T-helper 1 cell treated with Interleukin-12 subunit alpha and Interleukin-12 subunit beta and Interleukin-4 antibody, amounts not matched to agents 30 μg/mL and 1 μg/mL, for 36 hours (primary cell): ENCODE data around the gene MYO7B.

ENCODE experiments used
- H3K27ac Mint-ChIP-seq: one replicate; pipeline ENCODE4 v1.8.0; 2021; ENCODE audit warnings: mild to moderate bottlenecking, mixed read lengths
- H3K27me3 Mint-ChIP-seq: one replicate; pipeline ENCODE4 v1.8.0; 2021; ENCODE audit warnings: low read depth, mixed read lengths
- H3K36me3 Mint-ChIP-seq: one replicate; pipeline ENCODE4 v1.8.0; 2021; ENCODE audit warnings: low read depth, mixed read lengths
- H3K4me1 Mint-ChIP-seq: one replicate; pipeline ENCODE4 v1.8.0; 2021; ENCODE audit warnings: low read depth, mixed read lengths
- H3K4me3 Mint-ChIP-seq: one replicate; pipeline ENCODE4 v1.8.0; 2021; ENCODE audit warnings: mild to moderate bottlenecking, moderate library complexity, mixed read lengths
- H3K9me3 Mint-ChIP-seq: one replicate; pipeline ENCODE4 v1.8.0; 2021; ENCODE audit warnings: mixed read lengths

Gene MYO7B

DNA sequence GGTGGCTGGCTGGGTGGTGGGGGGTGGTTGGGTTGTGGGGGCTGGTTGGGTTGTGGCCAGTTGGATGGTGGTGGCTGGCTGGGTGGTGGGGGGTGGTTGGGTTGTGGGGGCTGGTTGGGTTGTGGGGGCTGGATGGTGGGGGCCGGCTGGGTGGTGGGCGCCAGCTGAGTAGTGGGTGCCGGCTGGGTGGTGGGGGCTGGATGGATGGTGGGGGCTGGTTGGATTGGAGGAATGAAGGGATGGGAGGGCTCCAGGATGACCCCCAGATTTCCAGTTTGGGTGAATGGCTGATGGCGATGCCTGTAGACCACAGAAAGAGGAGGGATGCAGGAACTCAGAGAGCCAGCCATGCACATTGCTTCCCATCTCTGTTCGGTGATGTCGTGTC, 83.7 kb downstream of the MYO7B start:
- Mint-ChIP-seq H3K27ac (no peak overlapping the region), H3K4me1 (peaks cover 10% of the 10 kb centered on the region), H3K9me3 (no peaks in the 10 kb centered on the region), H3K27me3 (peaks cover 22% of the 10 kb centered on the region), H3K4me3 (no peak overlapping the region), H3K36me3 (peaks cover 1% of the 10 kb centered on the region)

DNA sequence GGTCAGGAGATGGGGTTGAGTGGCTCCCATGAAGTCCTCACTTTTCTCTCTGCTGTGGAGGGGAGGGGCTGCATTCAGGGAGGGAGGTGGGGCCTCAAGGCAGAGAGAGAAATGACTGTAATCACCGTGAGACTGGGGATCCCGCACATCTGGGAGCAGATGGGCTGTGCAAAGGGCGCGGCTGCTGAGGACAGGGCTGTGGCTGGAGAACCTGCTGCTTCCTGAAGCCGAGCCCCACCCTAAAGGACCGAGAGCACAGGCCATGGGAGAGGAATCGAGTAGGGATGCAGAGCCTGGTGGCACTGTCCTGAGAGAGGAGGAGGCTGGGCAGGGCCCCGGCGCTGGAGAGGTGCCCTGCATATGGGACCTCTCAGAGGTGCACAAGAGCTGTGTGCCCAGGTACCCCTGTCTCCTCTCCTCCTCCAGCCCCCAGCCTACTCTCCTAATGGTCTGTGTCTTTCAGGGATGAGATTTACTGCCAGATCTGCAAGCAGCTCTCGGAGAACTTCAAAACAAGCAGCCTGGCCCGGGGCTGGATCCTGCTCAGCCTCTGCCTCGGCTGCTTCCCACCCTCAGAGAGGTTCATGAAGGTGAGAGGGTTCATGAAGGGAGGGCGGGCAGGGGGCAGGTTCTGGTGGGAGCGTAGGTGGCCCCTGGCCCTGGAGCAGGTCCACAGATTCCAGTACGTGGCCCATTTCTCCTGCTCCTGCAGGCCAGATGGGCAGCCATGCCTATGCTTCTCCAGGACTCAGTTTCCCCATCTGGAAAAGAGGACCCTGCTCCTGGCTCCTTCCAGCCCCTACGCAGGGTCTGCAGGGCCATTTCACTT, 84.6 kb downstream of the MYO7B start:
- Mint-ChIP-seq H3K27me3 (peaks cover 22% of the 10 kb centered on the region), H3K4me1 (peaks cover 10% of the 10 kb centered on the region), H3K36me3 (peaks cover 1% of the 10 kb centered on the region), H3K9me3 (no peaks in the 10 kb centered on the region), H3K4me3 (no peak overlapping the region), H3K27ac (no peak overlapping the region)

DNA sequence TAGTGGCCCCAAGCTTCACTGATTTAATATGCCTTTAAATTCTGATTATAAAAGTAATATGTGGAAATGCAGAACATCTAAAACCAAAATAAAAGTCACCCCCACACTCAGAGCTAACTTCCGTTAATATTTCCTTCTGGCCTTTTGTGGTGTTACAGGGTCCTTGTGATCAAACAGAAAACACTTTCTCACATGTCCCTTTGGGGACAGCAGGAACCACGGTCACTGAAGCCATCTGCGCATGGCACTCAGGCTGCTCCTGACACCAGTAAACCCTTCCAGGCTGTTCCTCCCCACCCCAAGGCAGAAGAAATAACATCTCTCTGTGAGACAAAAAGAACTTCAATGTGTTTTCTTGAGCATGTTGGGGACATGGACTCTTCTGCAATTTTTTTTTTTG, 85.4 kb downstream of the MYO7B start:
- Mint-ChIP-seq H3K4me1 (peaks cover 7% of the 10 kb centered on the region), H3K36me3 (peaks cover 1% of the 10 kb centered on the region), H3K4me3 (no peak overlapping the region), H3K9me3 (no peaks in the 10 kb centered on the region), H3K27me3 (peaks cover 18% of the 10 kb centered on the region), H3K27ac (no peak overlapping the region)

DNA sequence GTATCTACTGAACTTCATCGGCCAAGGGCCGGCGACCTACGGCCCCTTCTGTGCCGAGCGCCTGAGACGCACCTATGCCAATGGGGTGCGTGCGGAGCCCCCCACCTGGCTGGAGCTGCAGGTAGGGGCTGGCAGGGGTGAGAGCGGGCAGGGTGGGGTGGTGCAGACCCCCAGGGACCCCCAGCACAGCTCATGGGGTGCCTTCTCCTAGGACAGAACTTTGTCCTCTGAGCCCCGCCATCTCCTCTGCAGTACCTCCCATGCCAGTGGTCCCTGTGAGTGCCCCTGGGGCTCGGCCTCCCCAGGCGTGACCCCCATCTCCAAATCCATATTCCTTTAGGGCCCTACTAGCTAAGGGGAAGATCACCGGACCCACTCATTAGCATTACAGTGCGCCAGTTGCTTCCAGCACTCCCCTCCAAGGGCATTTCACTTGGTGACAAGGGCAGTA, 86.5 kb downstream of the MYO7B start:
- Mint-ChIP-seq H3K4me3 (no peak overlapping the region), H3K27ac (no peak overlapping the region), H3K36me3 (no peaks in the 10 kb centered on the region), H3K9me3 (no peaks in the 10 kb centered on the region), H3K4me1 (peaks cover 2% of the 10 kb centered on the region), H3K27me3 (peaks cover 7% of the 10 kb centered on the region)

DNA sequence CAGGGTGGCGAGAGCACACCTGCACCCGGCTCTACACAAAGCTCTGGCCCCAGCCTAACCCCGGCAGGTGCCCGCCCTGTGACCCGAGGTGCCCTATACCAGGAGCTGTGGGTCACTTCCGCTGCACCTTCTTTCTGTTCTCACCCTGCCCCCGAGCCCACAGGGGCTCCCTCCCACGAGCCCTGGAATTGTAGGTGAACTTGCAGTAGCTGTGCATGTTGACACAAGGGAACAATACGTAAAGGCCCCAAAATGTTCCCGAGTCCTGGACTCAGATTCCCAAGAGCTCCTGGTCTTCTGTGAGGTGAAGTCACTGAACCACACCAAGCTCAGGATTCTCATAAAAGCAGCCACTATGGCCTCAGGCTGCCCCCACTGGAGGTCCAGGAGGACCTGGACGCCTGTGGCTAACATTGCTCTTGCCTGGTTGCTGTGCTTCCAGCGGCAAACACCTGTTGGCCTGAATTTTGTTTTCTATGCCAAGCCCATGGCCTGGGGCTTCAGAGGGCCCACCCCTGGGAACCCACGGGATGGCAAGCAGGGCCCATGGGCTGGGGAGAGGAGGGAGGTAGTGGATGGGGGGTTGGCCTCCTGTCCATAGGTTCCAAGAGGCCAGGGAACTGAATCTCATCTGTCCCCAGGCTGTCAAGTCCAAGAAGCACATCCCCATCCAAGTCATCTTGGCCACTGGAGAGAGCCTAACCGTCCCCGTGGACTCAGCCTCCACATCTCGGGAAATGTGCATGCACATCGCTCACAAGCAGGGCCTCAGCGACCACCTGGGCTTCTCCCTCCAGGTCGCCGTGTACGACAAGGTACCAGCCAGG, 87.3 kb downstream of the MYO7B start:
- peaks cover 2% of the 10 kb centered on the region for H3K4me1 Mint-ChIP-seq
- no peak overlapping the region for H3K4me3 Mint-ChIP-seq
- no peaks in the 10 kb centered on the region for H3K36me3 Mint-ChIP-seq
- H3K27me3 Mint-ChIP-seq = peaks cover 3% of the 10 kb centered on the region
- no peak overlapping the region for H3K27ac Mint-ChIP-seq
- H3K9me3 Mint-ChIP-seq = no peaks in the 10 kb centered on the region

DNA sequence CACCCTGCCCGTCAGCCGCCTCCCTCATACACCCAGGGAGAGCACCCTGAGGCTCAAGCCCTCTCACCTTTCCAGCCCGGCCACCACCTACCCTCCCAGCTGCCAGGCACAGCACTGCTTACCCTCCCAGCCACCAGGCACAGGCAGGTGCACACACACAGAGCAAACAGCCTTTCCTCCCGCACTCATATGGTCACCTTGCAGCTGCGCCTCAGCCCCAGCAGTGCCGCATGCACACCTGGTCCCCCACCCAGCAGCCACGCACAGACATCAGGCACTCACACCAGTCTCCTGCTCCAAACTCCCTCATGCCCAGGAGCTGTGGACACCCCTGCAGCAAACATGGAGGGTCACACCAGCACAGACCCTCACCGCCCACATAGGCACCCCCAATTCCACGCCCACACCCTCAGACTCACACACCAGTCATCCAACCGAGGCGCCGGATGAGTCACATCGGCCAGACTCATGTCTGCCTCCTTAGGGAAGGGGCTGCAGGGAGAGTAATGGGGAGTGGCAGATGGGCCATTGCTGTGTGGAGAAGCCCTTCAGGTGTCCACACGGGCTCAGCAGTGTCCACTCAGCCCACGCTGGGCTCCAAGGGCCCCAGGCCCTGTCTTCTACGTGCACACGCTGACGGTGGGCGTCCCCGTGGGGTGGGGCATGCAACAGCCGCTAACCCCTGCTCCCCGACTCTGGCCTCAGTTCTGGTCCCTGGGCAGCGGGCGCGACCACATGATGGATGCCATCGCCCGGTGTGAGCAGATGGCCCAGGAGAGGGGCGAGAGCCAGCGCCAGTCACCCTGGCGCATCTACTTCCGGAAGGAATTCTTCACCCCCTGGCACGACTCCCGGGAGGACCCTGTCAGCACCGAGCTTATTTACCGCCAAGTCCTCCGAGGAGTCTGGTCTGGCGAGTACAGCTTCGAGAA, 88.2 kb downstream of the MYO7B start:
- Mint-ChIP-seq H3K9me3 (no peaks in the 10 kb centered on the region), H3K27me3 (no peaks in the 10 kb centered on the region), H3K27ac (no peak overlapping the region), H3K4me3 (no peak overlapping the region), H3K36me3 (no peaks in the 10 kb centered on the region), H3K4me1 (peaks cover 1% of the 10 kb centered on the region)

DNA sequence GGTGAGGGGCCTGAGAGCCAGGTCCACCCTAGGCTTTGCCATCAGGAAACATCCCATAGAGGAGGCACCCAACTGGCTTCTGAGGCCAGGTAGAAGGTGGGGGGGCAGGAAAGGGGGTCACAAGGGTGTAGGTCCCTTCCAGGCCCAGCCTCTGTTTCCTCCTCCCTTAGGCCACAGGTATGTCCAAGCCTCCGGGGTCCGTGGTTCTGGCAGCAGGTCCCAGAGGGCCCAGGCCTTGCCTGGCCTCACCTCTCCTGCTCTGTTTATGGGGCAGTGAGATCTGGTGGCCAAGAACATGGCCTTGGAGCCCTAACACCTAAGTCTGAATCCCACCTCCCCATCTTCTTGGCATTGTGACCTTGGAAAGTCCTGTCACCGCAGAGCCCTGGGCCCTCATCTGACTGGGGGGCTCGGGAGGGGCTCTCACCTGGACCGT, 88.9 kb downstream of the MYO7B start:
- Mint-ChIP-seq H3K27ac (no peak overlapping the region), H3K4me3 (no peak overlapping the region)

DNA sequence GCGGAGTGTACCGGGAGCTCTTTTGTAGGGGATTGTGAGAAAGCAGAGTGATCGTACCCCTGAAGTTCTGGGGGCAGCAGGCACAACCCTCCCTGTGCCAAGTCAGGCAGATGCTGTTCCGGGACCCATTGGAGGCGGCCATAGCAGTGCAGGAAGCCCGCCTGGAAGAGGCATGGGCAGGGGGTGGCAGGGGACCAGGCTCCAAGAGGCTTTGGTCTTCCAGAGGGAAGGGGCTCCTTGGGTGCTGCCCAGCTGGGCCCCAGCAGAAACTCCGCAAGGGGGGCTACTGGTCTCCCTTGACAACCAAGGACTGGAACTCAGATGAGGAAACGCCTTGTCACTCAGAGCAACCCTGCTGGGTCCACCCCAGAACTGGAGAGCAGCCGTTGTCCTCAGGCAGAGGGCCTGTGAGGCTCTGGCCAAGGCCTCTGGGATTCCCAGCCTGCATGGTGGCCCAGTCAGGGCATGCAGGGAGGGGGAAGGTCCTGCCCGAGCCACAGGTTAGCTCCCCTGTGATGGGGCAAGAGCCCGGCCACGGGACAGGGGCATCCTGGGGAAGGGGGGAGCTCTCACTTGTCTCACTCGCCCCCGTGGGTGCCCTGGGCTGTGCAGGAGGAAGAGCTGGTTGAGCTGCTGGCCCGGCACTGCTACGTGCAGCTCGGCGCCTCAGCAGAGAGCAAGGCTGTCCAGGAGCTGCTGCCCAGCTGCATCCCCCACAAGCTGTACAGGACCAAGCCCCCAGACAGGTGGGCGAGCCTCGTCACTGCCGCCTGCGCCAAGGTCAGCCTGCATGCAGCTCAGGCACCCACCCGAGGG, 89.5 kb downstream of the MYO7B start:
- no peak overlapping the region for H3K27ac Mint-ChIP-seq
- no peaks in the 10 kb centered on the region for H3K36me3 Mint-ChIP-seq
- no peak overlapping the region for H3K4me3 Mint-ChIP-seq
- no peaks in the 10 kb centered on the region for H3K9me3 Mint-ChIP-seq
- H3K4me1 Mint-ChIP-seq = no peaks in the 10 kb centered on the region
- no peaks in the 10 kb centered on the region for H3K27me3 Mint-ChIP-seq

More for the DNA sequence above, 88.9 kb downstream of the MYO7B start:
- H3K27me3 Mint-ChIP-seq = no peaks in the 10 kb centered on the region
- no peaks in the 10 kb centered on the region for H3K4me1 Mint-ChIP-seq
- no peaks in the 10 kb centered on the region for H3K9me3 Mint-ChIP-seq
- no peaks in the 10 kb centered on the region for H3K36me3 Mint-ChIP-seq

DNA sequence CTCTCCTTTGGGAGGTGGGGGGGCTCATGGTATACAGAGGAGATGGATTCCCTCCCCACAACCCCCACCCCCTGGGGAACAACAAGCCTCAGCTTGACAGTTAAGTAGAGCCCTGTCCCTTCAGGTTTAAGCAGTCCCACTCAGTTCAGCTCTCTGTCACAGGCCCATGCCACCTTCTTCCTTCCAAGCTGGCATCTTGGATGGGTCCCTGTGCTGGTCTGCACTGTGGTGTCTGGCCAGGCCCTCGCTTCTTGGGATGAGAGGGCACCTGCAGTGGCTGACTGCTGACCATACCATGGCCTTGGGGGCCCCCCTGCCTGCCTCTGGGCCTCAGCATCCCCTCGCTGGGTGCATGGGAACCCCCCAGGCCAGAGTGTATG, 90.1 kb downstream of the MYO7B start:
- Mint-ChIP-seq H3K4me1 (no peaks in the 10 kb centered on the region), H3K4me3 (no peak overlapping the region)

DNA sequence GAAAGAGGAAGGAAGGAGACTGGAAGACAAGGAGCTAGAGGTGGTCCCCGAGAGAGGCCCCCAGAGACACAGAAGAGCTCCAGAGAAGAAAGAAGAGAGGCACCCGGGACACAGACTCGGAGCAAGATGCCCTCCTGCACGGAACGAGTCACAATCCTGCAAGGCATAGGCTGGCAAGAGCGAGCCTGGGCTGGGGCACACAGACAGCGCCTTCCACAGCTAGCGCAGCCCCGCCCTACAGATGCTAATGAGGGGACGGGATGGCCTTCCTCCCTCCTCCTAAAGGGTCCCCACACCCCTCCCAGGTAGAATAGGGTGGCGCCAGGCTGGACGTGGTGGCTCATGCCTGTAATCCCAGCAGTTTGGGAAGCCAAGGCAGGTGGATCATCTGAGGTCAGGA, 90.7 kb downstream of the MYO7B start:
- H3K9me3 Mint-ChIP-seq = no peaks in the 10 kb centered on the region
- H3K27ac Mint-ChIP-seq = no peak overlapping the region
- H3K4me3 Mint-ChIP-seq = no peak overlapping the region
- H3K27me3 Mint-ChIP-seq = no peaks in the 10 kb centered on the region
- no peaks in the 10 kb centered on the region for H3K4me1 Mint-ChIP-seq
- H3K36me3 Mint-ChIP-seq = no peaks in the 10 kb centered on the region

More for the DNA sequence above, 90.1 kb downstream of the MYO7B start:
- H3K27me3 Mint-ChIP-seq = no peaks in the 10 kb centered on the region
- no peaks in the 10 kb centered on the region for H3K9me3 Mint-ChIP-seq
- no peaks in the 10 kb centered on the region for H3K36me3 Mint-ChIP-seq
- H3K27ac Mint-ChIP-seq = no peak overlapping the region

DNA sequence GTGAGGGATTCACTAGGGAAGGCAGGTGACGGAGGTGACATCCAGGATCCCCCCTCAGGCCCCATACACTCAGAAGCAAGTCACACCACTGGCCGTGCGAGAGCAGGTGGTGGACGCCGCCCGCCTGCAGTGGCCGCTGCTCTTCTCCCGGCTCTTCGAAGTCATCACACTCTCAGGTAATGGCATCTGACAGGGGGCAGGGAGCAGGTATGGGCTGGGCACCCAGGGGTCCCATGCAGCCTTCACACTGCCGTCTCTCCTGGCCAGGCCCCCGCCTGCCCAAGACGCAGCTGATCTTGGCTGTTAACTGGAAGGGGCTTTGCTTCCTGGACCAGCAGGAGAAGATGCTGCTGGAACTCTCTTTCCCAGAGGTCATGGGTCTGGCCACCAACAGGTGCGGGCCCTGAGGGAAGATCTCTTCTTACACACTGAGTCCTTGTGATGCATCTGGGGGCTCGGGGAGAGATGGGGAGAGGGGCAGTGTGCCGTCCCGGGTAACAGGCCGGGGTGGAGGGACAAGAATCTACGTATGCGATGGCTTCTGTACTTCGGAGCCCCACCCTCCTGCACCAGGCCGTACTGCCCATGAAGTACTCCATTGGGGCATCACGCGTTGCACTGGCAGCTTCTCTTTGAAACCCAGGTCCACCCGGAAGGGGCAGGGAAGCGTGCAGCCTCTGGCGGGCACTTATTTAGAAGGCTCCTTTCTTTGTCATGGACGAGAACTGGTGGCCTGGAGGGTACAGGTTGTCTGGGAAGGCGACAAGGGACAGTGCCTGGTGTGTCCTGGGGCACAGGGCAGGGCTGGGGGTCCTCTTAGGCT, 91.6 kb downstream of the MYO7B start:
- Mint-ChIP-seq H3K9me3 (no peaks in the 10 kb centered on the region), H3K36me3 (no peaks in the 10 kb centered on the region), H3K27me3 (no peaks in the 10 kb centered on the region), H3K4me1 (no peaks in the 10 kb centered on the region), H3K4me3 (no peak overlapping the region), H3K27ac (no peak overlapping the region)

DNA sequence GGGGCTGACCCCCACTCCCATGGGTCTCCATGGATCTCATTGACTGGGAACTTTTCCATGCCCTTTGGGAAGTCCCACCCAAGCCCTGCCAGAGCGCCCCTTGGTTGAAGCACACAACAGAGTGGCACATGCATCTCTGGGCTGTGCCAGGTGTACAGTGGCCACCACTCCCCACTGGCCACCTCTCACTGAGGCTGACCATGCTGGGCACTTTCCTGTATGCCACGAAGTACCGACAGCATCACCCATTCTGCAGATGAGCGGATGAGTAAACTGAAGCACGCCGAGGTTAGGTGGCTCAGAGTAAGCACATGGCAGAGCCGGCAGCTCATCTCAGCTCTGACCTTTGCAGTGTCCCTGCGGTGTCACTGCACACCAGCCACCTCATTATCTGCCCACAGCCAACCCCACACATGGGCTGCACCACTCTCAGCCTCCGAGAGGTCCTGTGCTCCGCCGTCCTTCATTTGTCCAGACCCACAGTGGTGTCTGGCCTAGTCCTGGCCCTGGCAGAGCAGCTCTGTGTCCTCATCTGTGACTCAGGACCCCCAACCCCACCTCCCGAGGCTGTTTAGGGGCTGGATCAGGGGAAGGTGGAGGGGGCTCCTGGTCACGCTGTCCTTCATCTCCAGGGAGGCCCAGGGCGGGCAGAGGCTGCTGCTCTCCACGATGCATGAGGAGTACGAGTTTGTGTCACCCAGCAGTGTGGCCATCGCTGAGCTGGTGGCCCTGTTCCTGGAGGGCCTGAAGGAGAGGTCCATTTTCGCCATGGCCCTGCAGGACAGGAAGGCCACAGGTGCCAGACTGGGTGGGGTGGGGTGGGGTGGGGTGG, 92.5 kb downstream of the MYO7B start:
- no peaks in the 10 kb centered on the region for H3K27me3 Mint-ChIP-seq
- H3K27ac Mint-ChIP-seq = no peak overlapping the region
- no peak overlapping the region for H3K4me3 Mint-ChIP-seq
- no peaks in the 10 kb centered on the region for H3K4me1 Mint-ChIP-seq
- no peaks in the 10 kb centered on the region for H3K9me3 Mint-ChIP-seq
- no peaks in the 10 kb centered on the region for H3K36me3 Mint-ChIP-seq
